CD4-positive, alpha-beta T cell treated with Interferon gamma for 1 hour (primary cell): ENCODE data around the gene PIK3R6.
"Not testable (repeated sequence)": the region's sequence is repeated elsewhere in the genome, so short reads cannot be mapped to it uniquely, and the experiment has no call there.

Experiments used
- DNase-seq: peaks from one replicate; pipeline ENCODE4 v3.0.0-alpha.2; 2020

PIK3R6 gene

DNA sequence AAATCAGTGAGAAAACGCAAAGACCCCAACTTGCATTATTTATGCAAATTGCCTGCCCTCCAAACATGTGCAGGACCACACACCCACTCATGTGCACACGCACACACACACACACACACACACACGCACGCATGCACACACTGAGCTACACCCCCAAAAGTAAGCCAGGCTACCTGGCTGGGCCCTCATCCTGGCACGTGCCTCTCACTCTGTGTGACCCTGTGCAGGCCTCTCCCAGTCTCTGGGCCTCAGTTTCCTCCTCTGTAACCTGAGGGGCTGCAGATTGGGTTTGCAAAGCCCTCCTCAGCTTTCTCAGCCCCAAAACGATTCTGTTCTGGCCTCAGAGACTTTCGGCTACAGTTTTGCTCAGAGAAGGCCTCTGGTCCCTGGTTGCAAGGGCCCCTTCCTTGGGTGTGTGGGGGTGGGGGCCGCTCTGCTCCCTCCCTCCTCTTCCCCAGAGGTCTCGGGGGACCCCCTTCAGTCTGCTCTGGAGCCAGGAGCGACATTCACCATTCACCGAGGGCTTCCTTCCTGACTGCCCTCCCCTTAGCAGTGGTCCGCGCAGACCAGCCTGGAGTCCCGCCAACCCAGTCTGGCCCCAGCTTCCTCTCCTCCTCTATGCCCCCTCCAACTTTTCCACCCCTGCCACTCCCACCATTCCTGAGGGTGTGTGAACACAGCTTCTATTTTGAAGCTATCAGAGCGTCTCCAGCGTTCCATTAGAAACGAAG lies 5.4 kb upstream of the PIK3R6 start:
- DNase-seq = no peak

GRCh38 chr17:8872036-8872704 lies 4.7 kb upstream of the PIK3R6 start:
- no peak for DNase-seq

DNA sequence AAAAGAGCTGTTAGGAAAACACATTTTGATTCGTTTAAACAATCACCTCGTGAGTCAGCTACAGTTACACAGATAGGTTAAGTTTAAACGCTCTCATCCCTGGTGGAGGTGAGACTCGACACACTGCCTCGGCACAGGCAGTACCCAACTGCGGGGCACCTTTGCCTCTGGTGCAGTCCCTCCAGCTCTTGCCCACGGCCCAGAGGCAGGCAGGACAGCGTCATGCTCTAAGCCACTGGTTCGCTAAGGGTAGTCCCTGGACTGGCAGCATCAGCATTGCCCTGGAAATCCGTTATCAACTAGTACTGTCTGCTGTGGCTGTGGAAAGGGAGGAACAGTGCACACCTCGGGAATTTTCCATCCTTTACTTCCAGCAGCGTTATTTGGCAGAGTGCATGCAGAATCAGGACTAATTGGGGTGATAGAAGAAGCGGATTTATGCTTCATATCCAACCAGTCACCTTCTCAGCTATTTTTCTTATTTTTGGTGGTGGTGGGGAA lies 3.7 kb upstream of the PIK3R6 start:
- no peak for DNase-seq

DNA sequence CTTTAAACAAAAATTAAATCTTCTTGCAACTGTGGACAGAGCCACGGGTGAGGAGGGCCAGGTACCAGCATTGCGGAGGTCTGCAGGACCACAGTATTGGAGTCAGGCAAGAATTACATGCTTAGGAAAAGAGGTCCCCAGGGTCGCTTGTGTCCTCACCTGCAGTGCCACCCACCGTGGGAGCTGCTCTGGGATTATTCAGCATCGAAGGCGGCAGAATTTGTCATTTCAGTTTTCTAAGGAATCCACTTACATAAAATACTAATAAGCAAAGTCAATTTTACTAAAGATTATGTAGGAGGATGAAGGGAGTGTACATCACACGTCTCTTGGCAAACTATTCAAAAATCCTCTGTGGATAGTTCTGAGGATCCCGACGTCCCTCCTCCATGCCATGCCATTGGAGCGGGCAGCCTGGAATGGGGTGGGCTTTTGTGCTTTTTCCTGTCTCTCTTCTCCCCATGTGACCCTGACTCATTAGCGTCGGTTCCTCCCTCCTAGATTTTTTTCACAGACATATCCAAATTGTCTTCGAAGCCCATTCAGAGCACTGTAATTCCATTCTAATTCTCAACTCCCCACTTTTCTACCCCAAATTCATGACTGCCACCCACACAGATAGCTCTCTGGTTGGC lies 3.0 kb upstream of the PIK3R6 start:
- DNase-seq = no peak

GRCh38 chr17:8869114-8869815 lies 1.8 kb upstream of the PIK3R6 start:
- no peak for DNase-seq

- no peak for DNase-seq
Observed at GRCh38 chr17:8868529-8868951, 1.1 kb upstream of the PIK3R6 start.

GRCh38 chr17:8868092-8868491 lies 618 bp upstream of the PIK3R6 start:
- DNase-seq = no peak

GRCh38 chr17:8865811-8866210 lies 1.7 kb downstream of the PIK3R6 start:
- DNase-seq = no peak

- DNase-seq = no peak
Observed at GRCh38 chr17:8865385-8865784, 2.1 kb downstream of the PIK3R6 start.

DNA sequence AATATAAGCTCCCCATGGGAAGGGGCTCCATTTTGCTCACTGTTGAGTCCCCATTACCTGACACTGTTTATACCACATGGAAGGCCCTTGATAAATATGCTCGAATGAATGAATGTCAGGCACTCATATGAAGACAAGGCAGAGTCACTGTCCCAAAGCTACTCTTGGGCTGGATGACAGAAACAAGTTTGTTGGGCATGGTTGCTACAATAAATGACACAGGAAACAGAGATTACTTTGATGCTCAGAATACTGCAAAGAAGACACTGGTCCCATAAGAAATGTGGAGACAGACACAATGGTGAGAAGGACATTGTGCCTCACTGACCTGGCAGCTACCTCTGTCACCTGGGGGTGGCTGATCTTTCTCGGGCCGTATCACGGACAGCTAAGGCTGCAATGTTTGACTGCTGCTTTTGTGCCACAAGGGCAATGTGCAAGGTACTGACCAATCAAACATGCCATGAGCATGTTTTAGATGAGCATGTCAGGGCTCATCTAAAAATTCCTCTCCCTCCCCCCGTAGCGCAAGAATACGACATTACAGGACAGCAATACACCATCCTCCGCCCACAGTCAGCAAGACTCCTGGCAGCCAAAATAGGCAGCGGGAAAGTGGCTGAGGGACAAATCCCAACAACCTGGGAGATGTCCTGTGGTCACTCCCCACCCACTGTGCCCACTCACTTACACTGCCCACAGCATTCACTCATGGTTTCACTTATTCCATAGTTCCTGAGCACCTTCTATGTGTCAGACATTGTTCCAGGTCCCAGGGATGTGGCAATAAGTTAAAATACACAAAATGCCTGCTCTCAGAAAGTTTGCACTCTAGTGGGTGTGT lies 5.0 kb downstream of the PIK3R6 start:
- DNase-seq = no peak

GRCh38 chr17:8861495-8862181 lies 5.8 kb downstream of the PIK3R6 start:
- no peak for DNase-seq

DNA sequence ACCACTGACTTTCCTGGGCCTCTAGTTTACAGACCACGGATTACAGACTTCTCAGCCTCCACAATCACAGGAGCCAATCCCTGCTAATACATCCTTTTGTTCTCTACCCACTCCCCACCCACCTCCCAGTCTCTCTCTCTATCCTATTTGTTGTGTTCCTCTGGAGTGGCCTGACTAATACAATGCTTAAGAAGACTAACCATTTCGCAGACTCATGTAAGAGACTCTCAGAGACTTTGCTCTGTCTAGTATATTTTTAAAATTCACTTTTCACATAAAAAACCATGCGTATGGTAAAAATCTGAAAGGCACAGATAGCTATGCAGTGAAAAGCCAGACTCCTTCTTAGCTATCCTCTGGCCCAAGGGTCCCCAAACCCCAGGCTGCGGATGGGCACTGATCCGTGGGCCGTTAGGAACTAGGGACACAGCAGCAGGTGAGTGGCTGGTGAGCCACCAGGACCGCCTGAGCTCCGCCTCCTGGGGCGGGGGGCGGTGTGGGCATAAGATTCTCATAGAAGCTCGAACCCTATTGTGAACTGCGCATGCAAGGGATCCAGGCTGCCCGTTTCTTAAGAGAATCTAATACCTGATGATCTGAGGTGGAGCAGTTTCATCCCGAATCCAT lies 7.6 kb downstream of the PIK3R6 start:
- no peak for DNase-seq

DNA sequence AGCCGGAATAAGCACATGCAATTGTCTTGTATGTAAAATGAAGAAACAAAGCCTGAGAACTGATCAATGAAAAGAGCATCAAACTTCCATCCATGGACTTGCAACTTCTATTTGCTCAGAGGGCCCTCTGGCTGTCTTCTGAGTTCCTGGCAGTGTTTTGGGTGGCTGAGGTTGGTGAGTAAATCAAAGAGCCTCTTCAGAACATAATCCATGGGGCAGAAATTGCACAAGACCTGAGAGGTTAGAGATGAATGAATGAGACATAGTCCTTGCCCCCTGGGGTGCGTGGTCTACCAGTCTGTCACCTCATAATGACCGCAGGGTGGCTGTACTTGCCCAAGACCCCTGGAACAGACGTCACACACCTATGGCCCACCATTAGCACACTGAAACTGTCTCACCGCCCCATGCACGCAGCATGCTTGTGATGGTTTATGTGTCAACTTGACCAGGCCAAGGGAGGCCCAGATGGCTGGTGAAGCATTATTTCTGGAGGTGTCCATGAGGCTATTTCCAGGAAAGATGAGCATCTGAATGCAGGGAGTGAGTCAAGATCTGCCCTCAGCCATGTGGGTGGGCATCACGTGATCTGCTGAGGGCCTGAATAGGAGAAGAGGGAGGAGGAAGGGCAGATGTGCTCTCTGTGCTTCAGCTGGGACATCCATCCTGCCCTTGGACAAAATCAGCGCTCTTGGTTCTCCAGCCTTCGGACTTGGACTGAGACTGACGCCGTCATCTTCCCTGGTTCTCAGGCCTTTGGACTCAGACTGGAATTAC lies 8.3 kb downstream of the PIK3R6 start:
- DNase-seq = peak; percentile 29

- peak; percentile 38 for DNase-seq
Observed at GRCh38 chr17:8857919-8858318, 9.6 kb downstream of the PIK3R6 start.

- no peak for DNase-seq
Observed at GRCh38 chr17:8856869-8857575, 10.5 kb downstream of the PIK3R6 start.

DNA sequence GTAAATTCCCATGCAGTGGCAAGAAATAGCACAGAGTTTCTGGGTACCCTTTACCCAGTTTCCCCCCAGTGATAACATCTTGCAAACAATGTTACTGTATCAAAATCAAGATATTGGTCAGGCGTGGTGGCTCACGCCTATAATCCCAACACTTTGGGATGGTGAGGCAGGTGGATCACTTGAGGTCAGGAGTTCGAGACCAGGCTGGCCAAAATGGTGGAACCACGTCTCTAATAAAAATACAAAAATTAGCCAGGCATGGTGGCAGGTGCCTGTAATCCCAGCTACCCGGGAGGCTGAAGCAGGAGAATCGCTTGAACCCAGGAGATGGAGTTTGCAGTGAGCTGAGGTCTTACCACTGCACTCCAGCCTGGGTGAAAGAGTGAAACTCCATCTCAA lies 11.3 kb downstream of the PIK3R6 start:
- DNase-seq = not testable (repeated sequence)

GRCh38 chr17:8855477-8856204 lies 11.8 kb downstream of the PIK3R6 start:
- DNase-seq = no peak

DNA sequence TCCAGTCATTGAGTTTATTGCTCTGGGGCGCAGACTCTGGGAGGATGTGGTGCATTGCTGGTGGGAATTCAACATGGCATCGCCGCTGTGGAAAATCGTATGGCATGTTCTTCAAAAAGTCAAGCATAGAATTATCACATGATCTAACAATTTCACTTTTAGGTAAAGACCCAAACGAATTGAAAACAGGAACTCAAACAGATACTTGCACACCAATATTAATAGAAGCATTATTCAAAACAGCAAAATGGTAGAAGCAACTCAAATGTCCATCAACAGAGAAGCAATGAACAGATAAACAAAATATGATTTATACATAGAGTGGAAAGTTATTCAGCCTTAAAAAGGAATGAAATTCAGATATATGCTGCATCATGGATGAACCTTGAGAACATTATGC lies 15.9 kb downstream of the PIK3R6 start:
- DNase-seq = no peak
